Measurements from ENCODE around the gene FOCAD. TPM values are rescaled to one million over a fixed set of nuclear protein-coding genes. Genes with fewer than 3 reads are reported as not detected.

FOCAD gene
- total and polyA plus RNA-seq, 2 donors = 7.8 to 84.3 TPM

DNA sequence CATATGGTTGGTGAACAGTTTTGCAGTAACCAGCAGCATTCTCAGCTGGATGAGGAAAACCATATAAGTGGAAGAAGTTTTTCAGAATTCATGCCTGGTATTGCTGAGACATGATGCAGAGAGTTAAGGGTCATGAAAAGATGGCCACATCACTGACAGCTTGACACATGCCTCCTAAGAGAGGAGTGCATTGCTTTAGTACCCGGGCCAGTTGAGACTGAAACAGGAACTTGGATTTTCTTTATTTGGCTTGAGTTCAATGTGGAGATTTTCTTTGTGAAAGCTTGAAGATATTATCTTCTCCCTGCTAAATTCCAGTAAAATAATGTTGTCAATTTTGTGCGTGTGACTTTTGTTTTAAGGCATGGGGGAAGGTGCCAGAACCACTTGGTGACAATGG is 311.6 kb downstream of the FOCAD start:
- no peak for DNase-seq (ENCODE audit: extremely low spot score)
- Histone ChIP-seq H3K27ac (ENCODE audit: low read depth) (no peak overlapping the region), H3K4me3 (ENCODE audit: low read depth, low read length) (no peak overlapping the region), H3K4me1 (ENCODE audit: insufficient read depth) (no peaks in the 10 kb centered on the region), H3K36me3 (ENCODE audit: insufficient read depth) (no peaks in the 10 kb centered on the region)
- 57% methylated on average over 2 of the region's 2 CpGs for WGBS

DNA sequence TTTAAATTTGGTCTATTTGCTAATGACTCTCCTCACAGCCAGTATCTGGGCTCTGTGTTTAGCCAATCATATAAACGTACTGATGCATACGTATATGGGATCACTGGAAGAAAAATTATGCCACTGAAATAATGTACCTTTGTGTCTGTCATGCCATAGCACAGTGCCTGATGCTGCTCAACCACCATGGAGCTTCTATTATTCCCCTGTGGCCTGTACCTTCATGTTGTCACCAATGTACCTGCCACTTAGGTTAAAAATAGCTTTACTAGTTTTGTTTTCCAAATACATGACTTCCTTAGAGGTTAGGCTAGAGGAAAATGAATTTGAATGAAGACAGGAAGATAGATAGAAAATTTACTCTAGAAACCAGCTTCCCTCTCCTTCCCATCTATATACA is 312.8 kb downstream of the FOCAD start:
- no peaks in the 10 kb centered on the region for H3K4me1 ChIP-seq (ENCODE audit: insufficient read depth)
- H3K27ac ChIP-seq (ENCODE audit: low read depth) = no peak overlapping the region
- no peak overlapping the region for H3K4me3 ChIP-seq (ENCODE audit: low read depth, low read length)
- no peaks in the 10 kb centered on the region for H3K36me3 ChIP-seq (ENCODE audit: insufficient read depth)
- WGBS = 92% methylated on average over 2 of the region's 2 CpGs
- DNase-seq (ENCODE audit: extremely low spot score) = no peak

DNA sequence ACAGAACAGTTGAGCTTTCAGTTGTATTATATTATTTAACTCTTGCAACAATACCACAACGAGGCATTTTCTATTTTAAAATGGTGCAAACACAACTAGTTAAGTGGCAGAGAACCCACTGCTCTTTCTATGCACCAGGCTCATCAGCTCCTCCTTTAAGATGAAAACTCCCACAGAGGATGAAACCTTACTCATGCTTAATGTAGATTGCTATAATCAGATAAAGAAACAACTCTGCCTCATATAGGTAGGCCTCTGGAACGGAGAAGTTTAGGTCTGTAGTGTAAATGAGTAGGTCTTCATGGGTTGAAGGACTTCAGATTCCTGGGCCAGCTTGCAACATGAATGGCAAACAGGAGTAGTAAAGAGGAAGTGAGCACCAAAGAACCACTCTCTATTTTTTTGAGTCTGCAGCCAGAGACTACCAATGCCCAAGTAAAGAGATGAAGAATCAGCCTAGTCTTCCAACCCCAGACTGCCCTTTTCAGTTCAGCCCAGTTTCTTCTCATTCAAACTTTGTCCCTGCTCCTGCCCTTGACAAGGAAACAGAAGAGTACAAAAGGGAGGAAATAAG is 313.5 kb downstream of the FOCAD start:
- no peak for DNase-seq (ENCODE audit: extremely low spot score)
- no peaks in the 10 kb centered on the region for H3K4me1 ChIP-seq (ENCODE audit: insufficient read depth)
- no peak overlapping the region for H3K4me3 ChIP-seq (ENCODE audit: low read depth, low read length)
- no peak overlapping the region for H3K27ac ChIP-seq (ENCODE audit: low read depth)
- no peaks in the 10 kb centered on the region for H3K36me3 ChIP-seq (ENCODE audit: insufficient read depth)
- 89% methylated on average over 2 of the region's 2 CpGs for WGBS

DNA sequence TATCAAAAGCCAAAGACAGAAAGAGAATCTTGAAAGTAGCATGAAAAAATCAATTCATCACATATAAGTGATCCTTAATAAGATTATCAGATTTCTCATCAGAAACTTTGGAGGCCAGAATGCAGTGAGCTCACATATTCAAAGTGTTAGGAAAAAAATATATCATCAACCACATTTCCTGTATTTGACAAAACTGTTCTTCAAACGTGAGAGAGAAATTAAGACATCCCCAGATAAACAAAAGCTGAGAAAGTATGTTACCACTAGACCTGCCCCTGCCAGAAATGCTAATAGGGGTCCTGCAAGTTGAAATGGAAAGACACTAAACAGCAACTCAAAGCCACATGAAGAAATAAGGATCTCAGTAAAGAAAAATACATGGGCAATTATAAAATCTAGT is 317.5 kb downstream of the FOCAD start:
- no peak overlapping the region for H3K4me3 ChIP-seq (ENCODE audit: low read depth, low read length)
- WGBS = 39% methylated on average over 1 of the region's 1 CpG

DNA sequence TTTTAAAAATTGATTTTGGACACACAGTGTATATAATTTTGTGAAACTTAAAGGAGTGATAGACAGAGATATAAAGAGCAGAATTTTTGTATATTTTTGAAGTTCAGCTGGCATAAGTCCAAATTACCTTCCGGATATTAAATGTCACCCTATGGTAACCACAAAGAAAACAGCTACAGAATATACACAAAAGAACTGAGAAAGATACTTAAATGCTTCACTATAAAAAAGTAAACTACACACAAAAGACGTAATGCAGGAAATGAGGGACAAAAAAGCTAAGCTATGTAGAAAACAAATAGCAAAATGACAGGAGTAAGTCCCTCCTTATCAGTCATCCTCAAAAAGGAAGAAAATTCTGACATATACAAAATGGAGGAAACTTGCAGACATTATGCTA is 318.0 kb downstream of the FOCAD start:
- H3K4me3 ChIP-seq (ENCODE audit: low read depth, low read length) = no peak overlapping the region
- no peaks in the 10 kb centered on the region for H3K4me1 ChIP-seq (ENCODE audit: insufficient read depth)
- no peak for DNase-seq (ENCODE audit: extremely low spot score)
- 90% methylated on average over 2 of the region's 2 CpGs for WGBS
- no peak overlapping the region for H3K27ac ChIP-seq (ENCODE audit: low read depth)
- no peaks in the 10 kb centered on the region for H3K36me3 ChIP-seq (ENCODE audit: insufficient read depth)

More for the DNA sequence above, 317.5 kb downstream of the FOCAD start:
- H3K36me3 ChIP-seq (ENCODE audit: insufficient read depth) = no peaks in the 10 kb centered on the region
- H3K27ac ChIP-seq (ENCODE audit: low read depth) = no peak overlapping the region
- DNase-seq (ENCODE audit: extremely low spot score) = no peak
- H3K4me1 ChIP-seq (ENCODE audit: insufficient read depth) = no peaks in the 10 kb centered on the region

DNA sequence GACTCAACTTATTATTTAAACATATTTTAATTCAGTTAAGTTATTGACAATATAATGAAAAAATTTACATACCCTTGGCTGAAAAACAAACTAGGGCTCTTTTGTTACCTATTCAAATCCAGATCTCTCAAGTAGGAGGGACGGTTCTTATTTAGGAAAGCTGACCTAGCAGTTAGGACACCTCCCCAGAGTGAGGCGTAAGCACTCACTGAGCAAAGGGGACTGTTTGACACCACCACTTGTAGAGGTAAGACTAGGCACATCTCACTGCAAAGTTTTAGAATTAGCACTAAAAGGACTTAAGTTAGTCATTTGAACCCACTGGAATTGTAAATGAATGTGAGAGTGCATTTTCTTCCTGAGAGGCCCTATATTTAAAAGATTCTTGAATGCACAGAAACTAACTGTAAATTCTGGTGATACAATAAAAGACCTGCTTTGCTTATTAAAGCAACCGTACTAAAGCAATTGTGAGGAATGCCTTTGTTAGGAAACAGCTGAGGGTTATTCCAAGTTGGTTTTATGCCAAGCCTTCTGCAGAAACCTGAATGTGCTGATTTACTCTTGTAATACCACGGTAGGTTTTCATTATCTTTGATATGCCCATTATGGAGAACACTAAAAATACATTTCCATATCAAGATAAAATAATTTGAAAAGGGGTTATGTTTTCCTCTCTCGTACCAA is 331.2 kb downstream of the FOCAD start:
- no peak overlapping the region for H3K4me3 ChIP-seq (ENCODE audit: low read depth, low read length)
- 55% methylated on average over 5 of the region's 5 CpGs for WGBS
- H3K27ac ChIP-seq (ENCODE audit: low read depth) = no peak overlapping the region
- no peak for DNase-seq (ENCODE audit: extremely low spot score)
- H3K36me3 ChIP-seq (ENCODE audit: insufficient read depth) = no peaks in the 10 kb centered on the region
- H3K4me1 ChIP-seq (ENCODE audit: insufficient read depth) = no peaks in the 10 kb centered on the region

DNA sequence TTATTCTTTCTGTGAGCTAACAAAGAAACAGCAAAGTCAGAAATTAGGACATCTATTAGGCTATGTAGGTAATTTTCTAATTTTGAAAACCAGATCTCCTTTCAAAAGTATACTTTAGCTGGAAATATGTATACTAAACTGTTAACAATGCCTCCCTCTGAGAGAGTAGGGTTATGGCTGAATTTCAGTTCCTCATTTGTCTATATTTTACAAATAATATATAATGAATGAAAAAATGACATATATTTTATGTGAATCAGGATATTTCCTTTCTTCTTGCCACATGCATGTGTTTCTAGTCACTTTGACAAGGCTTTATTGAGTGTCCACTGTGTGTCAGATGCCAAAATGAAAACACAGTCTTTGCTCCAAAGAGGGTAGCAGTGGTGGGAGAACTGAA is 331.9 kb downstream of the FOCAD start:
- H3K36me3 ChIP-seq (ENCODE audit: insufficient read depth) = no peaks in the 10 kb centered on the region
- DNase-seq (ENCODE audit: extremely low spot score) = no peak
- no peaks in the 10 kb centered on the region for H3K4me1 ChIP-seq (ENCODE audit: insufficient read depth)
- H3K4me3 ChIP-seq (ENCODE audit: low read depth, low read length) = no peak overlapping the region
- no peak overlapping the region for H3K27ac ChIP-seq (ENCODE audit: low read depth)

DNA sequence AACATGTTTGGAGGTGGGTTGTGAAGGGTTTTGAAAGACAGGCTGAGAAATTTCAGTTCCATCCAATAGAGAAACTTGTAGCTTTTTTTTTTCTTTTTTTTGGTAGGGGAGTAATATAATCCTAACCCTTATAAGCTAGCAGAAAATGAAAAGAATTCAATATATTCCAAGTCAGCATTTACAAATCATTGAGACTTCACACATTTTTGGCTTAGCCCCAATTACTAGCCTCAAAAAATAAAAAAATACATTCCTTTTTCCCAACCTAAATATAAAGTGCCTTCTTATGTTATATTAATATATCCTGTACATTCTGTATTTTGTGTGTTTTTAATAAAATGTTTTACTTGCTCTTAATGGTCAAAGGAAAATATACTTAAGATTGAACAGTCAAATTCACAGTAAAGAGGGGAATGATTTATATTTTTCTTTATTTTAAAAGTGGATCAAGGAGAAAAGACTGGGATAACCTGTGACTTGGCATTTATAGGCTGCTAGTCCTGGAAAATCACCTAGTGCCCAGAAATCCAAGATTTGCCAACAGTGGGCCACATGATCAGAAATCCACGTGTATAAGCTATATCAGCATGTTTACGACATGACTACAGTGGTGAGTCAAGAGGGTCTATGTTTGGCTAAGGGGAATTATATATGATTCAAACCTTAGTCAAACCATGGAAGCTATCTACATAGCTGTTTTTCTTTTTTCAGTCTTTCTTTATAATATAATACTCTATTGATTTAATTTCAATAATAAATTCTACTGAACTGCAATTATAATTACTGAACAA is 332.8 kb downstream of the FOCAD start:
- 61% methylated on average over 2 of the region's 2 CpGs for WGBS

DNA sequence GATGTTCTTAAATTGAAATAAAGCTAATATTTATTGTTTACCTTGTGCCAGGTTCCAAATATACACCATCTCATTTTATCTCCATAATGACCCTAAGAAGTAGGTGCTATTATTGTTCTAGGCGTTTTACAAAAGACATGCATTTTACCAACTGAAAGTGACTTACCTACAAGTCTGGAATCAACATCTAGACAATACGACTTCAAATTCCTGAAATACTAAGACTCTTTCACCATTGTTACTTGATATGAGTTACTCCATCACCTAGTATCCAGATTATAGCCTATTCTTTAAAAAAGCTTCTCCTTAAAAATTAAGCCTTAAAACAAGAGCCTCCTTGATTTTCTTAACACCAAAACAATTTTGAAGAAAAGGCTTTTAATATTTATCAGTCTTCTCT is 334.1 kb downstream of the FOCAD start:
- no peak for DNase-seq (ENCODE audit: extremely low spot score)
- Histone ChIP-seq H3K36me3 (ENCODE audit: insufficient read depth) (no peaks in the 10 kb centered on the region), H3K4me1 (ENCODE audit: insufficient read depth) (no peaks in the 10 kb centered on the region), H3K27ac (ENCODE audit: low read depth) (no peak overlapping the region), H3K4me3 (ENCODE audit: low read depth, low read length) (no peak overlapping the region)
- WGBS = 95% methylated on average over 2 of the region's 2 CpGs

More for the DNA sequence above, 332.8 kb downstream of the FOCAD start:
- Histone ChIP-seq H3K4me1 (ENCODE audit: insufficient read depth) (no peaks in the 10 kb centered on the region), H3K27ac (ENCODE audit: low read depth) (no peak overlapping the region), H3K36me3 (ENCODE audit: insufficient read depth) (no peaks in the 10 kb centered on the region), H3K4me3 (ENCODE audit: low read depth, low read length) (no peak overlapping the region)
- no peak for DNase-seq (ENCODE audit: extremely low spot score)

DNA sequence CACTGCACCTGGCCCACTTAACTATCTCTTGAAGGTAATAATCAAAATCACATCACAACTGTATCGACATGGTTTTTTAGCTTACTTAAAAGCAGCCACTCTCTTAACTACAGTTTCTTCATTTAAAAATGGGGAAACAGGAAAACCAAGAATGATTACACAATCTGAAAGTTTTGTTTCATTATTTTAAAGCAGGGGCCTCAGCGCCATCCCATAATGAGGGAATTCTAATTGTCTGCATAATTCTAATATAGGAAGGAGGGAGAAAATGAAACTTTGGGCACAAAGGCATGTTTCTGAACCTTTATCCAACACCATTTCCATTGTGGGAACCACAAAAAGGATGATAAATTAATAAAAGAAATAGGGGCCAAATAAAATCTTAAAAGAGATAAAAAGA is 339.8 kb downstream of the FOCAD start:
- 90% methylated on average over 2 of the region's 2 CpGs for WGBS
- Histone ChIP-seq H3K4me1 (ENCODE audit: insufficient read depth) (no peaks in the 10 kb centered on the region), H3K27ac (ENCODE audit: low read depth) (no peak overlapping the region), H3K36me3 (ENCODE audit: insufficient read depth) (no peaks in the 10 kb centered on the region), H3K4me3 (ENCODE audit: low read depth, low read length) (no peak overlapping the region)
- DNase-seq (ENCODE audit: extremely low spot score) = no peak

DNA sequence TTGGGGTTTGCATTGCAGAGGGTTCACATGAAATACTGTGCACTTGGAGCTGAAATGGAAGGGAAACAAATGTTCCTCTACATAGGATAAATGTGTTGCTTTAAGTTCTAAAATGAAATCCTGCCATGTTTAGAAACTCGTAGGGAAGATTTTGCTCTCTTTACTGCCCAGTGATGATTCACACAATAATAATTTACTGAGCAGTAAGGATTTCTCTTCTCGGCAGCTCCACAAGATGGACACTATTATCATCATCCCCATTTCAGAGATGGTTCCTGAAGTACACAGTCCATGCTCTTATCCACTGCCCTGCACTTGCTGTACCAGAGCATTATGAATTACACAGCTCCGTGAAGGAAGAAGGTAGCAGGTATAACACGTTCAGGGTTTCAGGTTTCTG is 343.2 kb downstream of the FOCAD start:
- H3K36me3 ChIP-seq (ENCODE audit: insufficient read depth) = no peaks in the 10 kb centered on the region
- no peak overlapping the region for H3K4me3 ChIP-seq (ENCODE audit: low read depth, low read length)
- no peak overlapping the region for H3K27ac ChIP-seq (ENCODE audit: low read depth)
- 55% methylated on average over 4 of the region's 4 CpGs for WGBS
- DNase-seq (ENCODE audit: extremely low spot score) = no peak
- H3K4me1 ChIP-seq (ENCODE audit: insufficient read depth) = no peaks in the 10 kb centered on the region

DNA sequence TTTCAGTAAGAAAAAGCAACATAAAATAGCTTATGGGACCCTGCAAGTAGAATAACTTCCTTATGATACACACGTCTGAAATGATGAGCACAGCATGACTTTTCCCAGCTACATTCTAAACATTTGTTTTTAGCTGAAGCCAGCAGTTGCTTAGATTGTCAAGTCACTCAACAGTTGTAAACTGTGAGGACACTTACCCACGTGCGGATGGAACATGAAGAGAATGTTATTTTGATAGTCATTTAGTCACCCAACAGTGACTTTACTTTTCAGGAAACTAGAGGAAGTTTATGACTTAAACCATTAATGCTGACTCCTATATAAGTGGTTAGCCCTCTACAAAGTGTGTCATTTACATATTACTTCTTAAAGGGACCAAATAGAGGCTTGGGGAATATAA is 344.4 kb downstream of the FOCAD start:
- Histone ChIP-seq H3K4me1 (ENCODE audit: insufficient read depth) (no peaks in the 10 kb centered on the region), H3K4me3 (ENCODE audit: low read depth, low read length) (no peak overlapping the region), H3K27ac (ENCODE audit: low read depth) (no peak overlapping the region), H3K36me3 (ENCODE audit: insufficient read depth) (no peaks in the 10 kb centered on the region)
- no peak for DNase-seq (ENCODE audit: extremely low spot score)
- 27% methylated on average over 3 of the region's 3 CpGs for WGBS

DNA sequence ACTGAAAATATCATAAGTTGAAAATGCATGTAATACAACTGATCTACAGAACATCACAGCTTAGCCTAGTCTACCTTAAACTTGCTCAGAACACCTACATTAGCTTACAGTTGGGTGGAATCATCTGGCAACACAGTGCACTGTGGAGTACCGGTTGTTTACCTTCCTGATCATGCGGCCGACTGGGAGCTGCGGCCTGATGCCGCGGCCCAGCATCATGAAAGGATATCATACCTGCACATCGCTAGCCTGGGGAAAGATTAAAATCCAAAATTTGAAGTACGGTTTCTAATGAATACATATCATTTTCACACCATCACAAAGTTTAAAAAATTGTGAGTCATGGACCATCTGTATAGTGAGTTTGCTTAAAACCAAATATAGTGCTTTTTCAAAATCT is 345.6 kb downstream of the FOCAD start:
- DNase-seq (ENCODE audit: extremely low spot score) = no peak
- WGBS = 80% methylated on average over 8 of the region's 8 CpGs
- Histone ChIP-seq H3K4me3 (ENCODE audit: low read depth, low read length) (no peak overlapping the region), H3K27ac (ENCODE audit: low read depth) (no peak overlapping the region), H3K4me1 (ENCODE audit: insufficient read depth) (no peaks in the 10 kb centered on the region), H3K36me3 (ENCODE audit: insufficient read depth) (no peaks in the 10 kb centered on the region)

DNA sequence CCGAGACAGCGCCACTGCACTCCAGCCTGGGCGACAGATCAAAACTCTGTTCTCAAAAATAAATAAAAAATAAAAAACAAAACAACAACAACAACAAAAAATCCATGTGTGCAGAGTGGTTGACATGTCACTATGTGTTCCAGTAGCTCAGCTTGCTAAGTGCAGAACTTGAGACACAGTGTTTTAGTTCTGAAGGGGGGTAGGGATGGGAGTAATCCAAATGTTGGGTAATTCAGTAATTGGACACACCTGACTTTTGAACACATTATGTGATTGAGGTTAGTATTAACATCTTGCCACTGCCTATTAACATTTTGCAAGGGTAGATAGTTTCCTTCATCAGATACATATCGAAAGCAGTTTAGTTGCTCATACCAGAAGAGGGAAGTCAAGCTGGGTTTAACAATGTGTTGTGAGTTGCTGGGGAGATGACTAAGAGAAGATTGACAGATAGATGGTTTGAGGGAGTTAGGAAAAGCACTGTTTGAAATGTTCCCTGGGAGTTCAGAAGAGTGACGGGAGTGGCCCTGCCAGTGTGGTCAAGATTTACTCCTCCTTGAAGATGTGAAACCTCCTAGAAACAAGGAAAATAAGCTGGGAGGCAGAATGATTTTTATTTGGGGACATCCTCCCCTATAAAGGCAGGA is 346.5 kb downstream of the FOCAD start:
- peak overlapping the region; percentile 74 for H3K27ac ChIP-seq (ENCODE audit: low read depth)
- no peaks in the 10 kb centered on the region for H3K4me1 ChIP-seq (ENCODE audit: insufficient read depth)
- WGBS = 71% methylated on average over 5 of the region's 5 CpGs
- DNase-seq (ENCODE audit: extremely low spot score) = no peak
- no peaks in the 10 kb centered on the region for H3K36me3 ChIP-seq (ENCODE audit: insufficient read depth)
- peak overlapping the region; percentile 85 for H3K4me3 ChIP-seq (ENCODE audit: low read depth, low read length)
